Heart right ventricle (tissue), 16 donors: Measurements from ENCODE around the gene ANKRD28. TPM values are rescaled to one million over a fixed set of nuclear protein-coding genes. Genes with fewer than 3 reads are reported as not detected.

Experiments used
- ATAC-seq, 8 donors: fragments of 200-7000 bp; cut with Tn5 transposase; one replicate each; pipeline ENCODE4 v1.9.1; 2020; ENCODE audit warnings: mild to moderate bottlenecking in 8 of 8, moderate library complexity in 8 of 8, moderate number of reproducible peaks in 1 of 8
- DNase-seq, 2 donors: peaks; one replicate each; pipeline ENCODE4 v3.0.0-alpha.2; 2020
- H3K27ac ChIP-seq, 10 donors: fragments of 200-600 bp; sonication (generic) in 2 of 10; one replicate each; pipeline versions ENCODE4 v1.5.0 to v1.8.0; 2020 to 2022; ENCODE audit warnings: mild to moderate bottlenecking in 3 of 10
- H3K27me3 ChIP-seq, 7 donors: fragments of 200-600 bp; one replicate each; pipeline ENCODE4 v1.8.0; 2021 to 2022; ENCODE audit warnings: mild to moderate bottlenecking in 2 of 7
- H3K36me3 ChIP-seq, 9 donors: fragments of 200-600 bp; sonication (generic) in 1 of 9; one replicate each; pipeline versions ENCODE4 v1.5.0 to v1.8.0; 2020 to 2022; ENCODE audit warnings: mild to moderate bottlenecking in 2 of 9
- H3K4me1 ChIP-seq, 9 donors: fragments of 200-600 bp; sonication (generic) in 1 of 9; one replicate each; pipeline versions ENCODE4 v1.5.0 to v1.8.0; 2020 to 2022; ENCODE audit warnings: mild to moderate bottlenecking in 4 of 9
- H3K4me3 ChIP-seq, 10 donors: fragments of 200-600 bp; sonication (generic) in 2 of 10; one replicate each; pipeline versions ENCODE4 v1.5.0 to v1.8.0; 2020 to 2022; ENCODE audit warnings: mild to moderate bottlenecking in 7 of 10, moderate library complexity in 2 of 10
- H3K9me3 ChIP-seq, 11 donors: fragments of 200-600 bp in 10 of 11; sonication (generic) in 2 of 11; one replicate each; pipeline versions ENCODE4 v1.5.0 to v1.8.0; 2013 to 2022; ENCODE audit warnings: mild to moderate bottlenecking in 2 of 11, control low read depth in 1 of 11, moderate library complexity in 1 of 11
- WGBS, 2 donors: extraction: QIAGEN DNeasy Blood & Tissue Kit; methylation state at CpG; one replicate each; pipeline ENCODE4 v1.1.7; 2013; ENCODE audit warnings: inconsistent platforms in 1 of 2; 5-methylcytosine and 5-hydroxymethylcytosine counted together
- intact Hi-C, 10 donors: fragments of 100-400 bp; cut with DNase I; formaldehyde crosslinking; loops; one replicate each; pipeline versions ENCODE4 v1.11.1 to v1.14.2; 2022
- polyA plus RNA-seq, 2 donors: library from polyadenylated mRNA; stranded (reverse); fragments of 200-250 nt; gene quantifications; one replicate each; pipeline ENCODE4 v1.2.3, GENCODE V29; 2013
- total RNA-seq, 10 donors: library from RNA; stranded (reverse); fragmentation: NEBNext Ultra II Directional in 3 of 10; extraction: Animal tissue kit (Norgen Biotek cat#: 25700) in 3 of 10; gene quantifications; one replicate each; pipeline versions ENCODE4 v1.2.1 to v1.2.4, GENCODE V29; 2021 to 2023
- TF ChIP-seq, protein P1 (sequence below), 9 donors: fragments of 200-600 bp; sonication (generic) in 2 of 9; IDR thresholded peaks; one replicate each; pipeline versions ENCODE4 v1.5.0 to v1.8.0; 2021 to 2022; ENCODE audit warnings: antibody characterized with exemption in 9 of 9, mild to moderate bottlenecking in 5 of 9, moderate library complexity in 1 of 9
- donor health status: Arrhythmogenic right ventricular cardiomyopathy.
- donor health status: ischemic (EF 13 %, LVEDD 7.1; RV severe dilation, severe dysfunction).
- donor health status: healthy with polysubstance abuse.
- donor health status: DM: no; HTN: yes; CAD: no.
- donor health status: DM: no; HTN: no; CAD: no.
- donor health status: ischemic (EF 25% LVEDD 6.9; RV normal size, moderate dysfunction).
- donor health status: ischemic (EF 25% LVEDD 5.7; RV mildly dilated, moderate dysfunction).
- donor health status: healthy.
- donor health status: DM: yes; HTN: yes; CAD: no.
- donor health status: Ischemic cardiomyopathy.
- donor health status: ischemic (EF 35%, LVEDD 5.7; RV mildly dilated, moderate dysfunction).
- donor health status: nonischemic (EF 11% LVEDD 7.7; RV severe dilation, severe dysfunction).
- donor health status: DM: yes; HTN: yes; CAD: no.
- donor health status: PGD.
- donor health status: ischemic (EF 29% LVEDD 5.4; RV normal size, mild dysfunction).
- donor health status: nonischemic (EF 23%, LVEDD 6.1; RV moderate dilation, normal function).

The ANKRD28 gene
- total and polyA plus RNA-seq, 12 donors, result 5.9 to 30.8 (median 27.1) TPM

DNA sequence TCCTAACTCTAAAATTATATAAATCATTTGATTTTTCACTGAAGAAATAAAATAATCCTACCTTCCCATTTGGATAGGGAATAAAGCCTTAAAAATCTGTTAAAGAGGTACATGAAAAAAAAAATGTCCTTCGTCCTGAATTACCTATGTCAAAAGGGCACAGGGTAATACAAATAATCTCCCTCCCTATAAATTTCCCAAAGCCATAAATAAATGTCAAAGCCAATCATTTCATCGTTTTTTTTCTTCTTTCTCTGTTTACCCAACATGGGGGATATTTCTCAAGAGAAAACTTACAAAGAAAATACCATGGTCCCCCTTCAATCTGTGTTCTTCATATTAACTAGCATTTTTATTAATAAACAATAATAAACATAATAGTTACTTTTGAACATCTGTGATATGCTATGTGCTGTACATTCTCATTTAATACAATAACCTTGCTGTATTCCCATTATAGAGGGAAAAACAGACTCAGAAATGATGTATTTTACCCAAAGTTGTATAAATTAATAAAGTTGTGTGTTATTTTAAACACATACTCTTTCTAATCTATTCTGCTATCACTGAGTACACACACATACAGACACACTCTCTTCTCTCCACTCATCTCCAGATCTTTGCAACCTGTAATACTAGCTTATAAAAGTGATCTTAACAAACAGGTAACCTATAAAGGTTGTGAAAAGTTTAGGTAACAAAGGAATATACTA is 910 bp upstream of the ANKRD28 start:
- 82 to 84% methylated on average over 2 of the region's 2 CpGs for WGBS, 2 donors
- DNase-seq, result no peak
- Histone ChIP-seq H3K4me3 (peak overlapping the region in 2 of 10 donors; percentile 43 to 48), H3K4me1 (peaks cover 0 to 93% (median 20%) of the 10 kb centered on the region in 9 donors), H3K9me3 (no peaks in the 10 kb centered on the region), H3K27me3 (no peaks in the 10 kb centered on the region), H3K36me3 (no peaks in the 10 kb centered on the region), H3K27ac (peak overlapping the region in 3 of 10 donors; percentile 73 to 86 (median 77))
- ATAC-seq, result no peak
- TF ChIP-seq, protein P1, sequence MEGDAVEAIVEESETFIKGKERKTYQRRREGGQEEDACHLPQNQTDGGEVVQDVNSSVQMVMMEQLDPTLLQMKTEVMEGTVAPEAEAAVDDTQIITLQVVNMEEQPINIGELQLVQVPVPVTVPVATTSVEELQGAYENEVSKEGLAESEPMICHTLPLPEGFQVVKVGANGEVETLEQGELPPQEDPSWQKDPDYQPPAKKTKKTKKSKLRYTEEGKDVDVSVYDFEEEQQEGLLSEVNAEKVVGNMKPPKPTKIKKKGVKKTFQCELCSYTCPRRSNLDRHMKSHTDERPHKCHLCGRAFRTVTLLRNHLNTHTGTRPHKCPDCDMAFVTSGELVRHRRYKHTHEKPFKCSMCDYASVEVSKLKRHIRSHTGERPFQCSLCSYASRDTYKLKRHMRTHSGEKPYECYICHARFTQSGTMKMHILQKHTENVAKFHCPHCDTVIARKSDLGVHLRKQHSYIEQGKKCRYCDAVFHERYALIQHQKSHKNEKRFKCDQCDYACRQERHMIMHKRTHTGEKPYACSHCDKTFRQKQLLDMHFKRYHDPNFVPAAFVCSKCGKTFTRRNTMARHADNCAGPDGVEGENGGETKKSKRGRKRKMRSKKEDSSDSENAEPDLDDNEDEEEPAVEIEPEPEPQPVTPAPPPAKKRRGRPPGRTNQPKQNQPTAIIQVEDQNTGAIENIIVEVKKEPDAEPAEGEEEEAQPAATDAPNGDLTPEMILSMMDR (IDR thresholded peaks at IDR 0.05), result no peak
- intact Hi-C loops, result loop anchor here in 1 of 10 donors (5.0 kb wide), 1 partner anchor 166 kb away; no protein-coding TSS in a partner anchor

DNA sequence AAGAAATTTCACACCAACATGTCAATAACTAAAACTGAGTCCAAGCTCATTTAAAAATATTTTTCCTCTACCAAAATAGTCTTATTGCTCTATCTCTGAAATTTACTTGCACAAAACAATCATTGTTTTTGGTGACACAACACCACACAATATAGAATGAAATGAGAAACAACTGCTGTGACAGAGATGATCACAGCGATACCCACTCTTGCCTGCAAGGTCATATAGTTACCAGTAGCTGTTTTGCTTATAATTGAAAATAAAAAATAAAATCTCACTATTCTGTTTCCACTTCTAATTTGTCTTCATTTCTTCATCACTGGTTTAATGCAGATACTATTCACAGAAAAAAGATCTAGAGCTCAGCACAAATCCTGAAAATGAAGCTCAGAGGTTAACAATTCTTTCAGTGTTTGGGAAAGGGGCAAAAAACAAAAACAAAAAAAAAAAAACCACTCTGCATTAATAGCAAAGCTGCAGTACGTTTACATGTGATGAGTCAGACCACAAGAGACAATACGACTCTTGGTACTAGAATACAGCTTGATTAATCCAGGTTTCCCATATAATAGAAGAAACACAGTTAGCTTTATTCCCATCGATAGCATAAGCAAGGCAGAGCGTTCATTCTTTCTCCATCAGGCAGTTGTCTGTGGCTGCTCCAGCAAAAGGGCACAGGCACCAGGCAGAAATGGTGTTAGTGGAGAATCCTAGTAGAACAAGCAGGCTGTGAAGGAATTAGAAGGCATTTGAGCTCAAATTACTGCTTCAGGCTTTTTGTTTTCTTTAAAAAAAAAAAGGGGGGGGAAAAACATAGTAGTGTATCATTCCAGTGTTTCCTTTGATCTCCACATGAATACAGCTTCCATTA is 773 bp downstream of the ANKRD28 start:
- H3K4me1 ChIP-seq, result peaks cover 0 to 89% (median 20%) of the 10 kb centered on the region in 9 donors
- intact Hi-C loops, result loop anchor here in 1 of 10 donors (5.0 kb wide), 1 partner anchor 165 kb away; no protein-coding TSS in a partner anchor
- H3K27me3 ChIP-seq, result no peaks in the 10 kb centered on the region
- ATAC-seq (peak in 7 of 8 donors; percentile 16 to 54 (median 26)), DNase-seq (no peak)
- peak overlapping the region in 9 of 10 donors; percentile 18 to 86 (median 64) for H3K27ac ChIP-seq
- no peaks in the 10 kb centered on the region for H3K9me3 ChIP-seq
- WGBS, 2 donors, result 41 to 56% methylated on average over 5 of the region's 5 CpGs
- peaks cover 0 to 6% (median 0%) of the 10 kb centered on the region in 9 donors for H3K36me3 ChIP-seq
- TF ChIP-seq, protein P1 (IDR thresholded peaks at IDR 0.05), result no peak
- peak overlapping the region in 9 of 10 donors; percentile 2 to 48 (median 38) for H3K4me3 ChIP-seq

DNA sequence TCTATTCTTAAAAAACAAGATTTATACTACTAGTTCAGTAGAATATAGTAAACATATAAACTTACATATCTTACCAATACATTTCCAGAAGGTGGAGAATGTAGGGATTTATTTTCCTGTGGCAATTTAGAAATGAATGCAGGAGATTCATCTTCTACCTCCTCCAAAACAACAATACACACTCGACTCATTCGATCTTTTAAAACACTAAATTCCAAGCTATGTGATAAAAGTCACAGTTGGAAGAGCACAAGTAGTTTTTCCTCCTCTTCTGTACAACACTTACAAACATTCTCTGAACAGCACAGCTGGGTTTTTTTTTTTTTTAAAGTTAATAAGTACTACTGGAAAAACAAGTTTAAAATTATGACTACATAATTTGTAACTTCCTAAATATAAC is 1.4 kb downstream of the ANKRD28 start:
- WGBS, 2 donors, result 54 to 76% methylated on average over 2 of the region's 2 CpGs
- intact Hi-C loops, result loop anchor here in 1 of 10 donors (5.0 kb wide), 1 partner anchor 164 kb away; no protein-coding TSS in a partner anchor
- DNase-seq (no peak), ATAC-seq (no peak)
- Histone ChIP-seq H3K9me3 (peaks cover 0 to 3% (median 0%) of the 10 kb centered on the region in 11 donors), H3K4me3 (peak overlapping the region in 9 of 10 donors; percentile 2 to 48 (median 38)), H3K27ac (peak overlapping the region in 8 of 10 donors; percentile 18 to 86 (median 64)), H3K4me1 (peaks cover 0 to 83% (median 20%) of the 10 kb centered on the region in 9 donors), H3K36me3 (peaks cover 0 to 13% (median 0%) of the 10 kb centered on the region in 9 donors), H3K27me3 (no peaks in the 10 kb centered on the region)
- TF ChIP-seq, protein P1 (IDR thresholded peaks at IDR 0.05), result no peak
